WTC11 (cell line): ENCODE measurements around the gene U2AF2. TPM values are rescaled to one million over a fixed set of nuclear protein-coding genes. Genes with fewer than 3 reads are reported as not detected.

Experiments
- ATAC-seq: fragments of 200-7000 bp; cut with Tn5 transposase; 2 replicates; pipeline ENCODE4 v1.10.0; 2021; ENCODE audit warnings: mild to moderate bottlenecking, moderate library complexity
- CTCF ChIA-PET: fragments of 300-600 bp; sonication (Branson Sonifier 250); formaldehyde crosslinking; loops from one replicate; lab custom pipeline; 2021; ENCODE audit warnings: antibody characterized with exemption; lab: Charles Lee
- POLR2A ChIA-PET: fragments of 350-600 bp; sonication (Branson Sonifier 250); formaldehyde crosslinking; loops from one replicate; lab custom pipeline; 2021; ENCODE audit warnings: antibody characterized with exemption; lab: Charles Lee
- DNase-seq: peaks from one replicate; pipeline ENCODE4 v3.0.0; 2021; ENCODE audit warnings: low spot score
- H3K27ac Mint-ChIP-seq: 2 replicates; pipeline ENCODE4 v1.8.0; 2021; ENCODE audit warnings: mixed read lengths
- H3K27me3 Mint-ChIP-seq: 2 replicates; pipeline ENCODE4 v1.8.0; 2021; ENCODE audit warnings: low read depth, mild to moderate bottlenecking, moderate library complexity, mixed read lengths
- H3K36me3 Mint-ChIP-seq: 2 replicates; pipeline ENCODE4 v1.8.0; 2021; ENCODE audit warnings: mixed read lengths
- H3K4me1 Mint-ChIP-seq: 2 replicates; pipeline ENCODE4 v1.8.0; 2022; ENCODE audit warnings: mixed read lengths
- H3K4me3 Mint-ChIP-seq: 2 replicates; pipeline ENCODE4 v1.8.0; 2021; ENCODE audit warnings: mild to moderate bottlenecking, moderate library complexity, mixed read lengths
- H3K9me3 Mint-ChIP-seq: 2 replicates; pipeline ENCODE4 v1.8.0; 2021; ENCODE audit warnings: mixed read lengths
- ELF4 ChIP-seq: sonication (generic); formaldehyde crosslinking; IDR thresholded peaks from 2 replicates; pipeline ENCODE4 v1.8.1; 2022; ENCODE audit warnings: low read depth, mild to moderate bottlenecking, moderate library complexity, missing genetic modification reagents
- ETV6 ChIP-seq: sonication (generic); formaldehyde crosslinking; IDR thresholded peaks from 2 replicates; pipeline ENCODE4 v1.8.1; 2022; ENCODE audit warnings: mild to moderate bottlenecking, missing genetic modification reagents
- FOXP1 ChIP-seq: sonication (generic); formaldehyde crosslinking; IDR thresholded peaks from 2 replicates; pipeline ENCODE4 v1.8.0; 2022; ENCODE audit warnings: missing genetic modification reagents, mild to moderate bottlenecking, moderate library complexity, borderline replicate concordance
- IRF2 ChIP-seq: sonication (generic); formaldehyde crosslinking; IDR thresholded peaks from 2 replicates; pipeline ENCODE4 v1.8.0; 2022; ENCODE audit warnings: low read depth, missing genetic modification reagents, borderline replicate concordance
- SMAD4 ChIP-seq: sonication (generic); formaldehyde crosslinking; IDR thresholded peaks from 2 replicates; pipeline ENCODE4 v1.8.0; 2022; ENCODE audit warnings: mild to moderate bottlenecking, missing genetic modification reagents
- ZNF219 ChIP-seq: sonication (generic); formaldehyde crosslinking; IDR thresholded peaks from 2 replicates; pipeline ENCODE4 v1.8.0; 2023; ENCODE audit warnings: missing genetic modification reagents, mild to moderate bottlenecking, borderline replicate concordance
- total RNA-seq: library from RNA; stranded (reverse); gene quantifications from 3 replicates; pipeline ENCODE4 v1.2.3, GENCODE V29; 2021
- TF ChIP-seq, protein P1 (sequence below): sonication (generic); formaldehyde crosslinking; IDR thresholded peaks from 2 replicates; pipeline ENCODE4 v1.8.0; 2022; ENCODE audit warnings: mild to moderate bottlenecking, missing genetic modification reagents
- TF ChIP-seq, protein P2 (sequence below): sonication (generic); formaldehyde crosslinking; IDR thresholded peaks from 2 replicates; pipeline ENCODE4 v1.8.0; 2022; ENCODE audit warnings: mild to moderate bottlenecking, missing genetic modification reagents
- TF ChIP-seq, protein P3 (sequence below): fragments of 250-450 bp; sonication (Bioruptor Pico); IDR thresholded peaks from 2 replicates; pipeline ENCODE4 v1.9.0; 2021; ENCODE audit warnings: mild to moderate bottlenecking
- TF ChIP-seq, protein P4 (sequence below): sonication (generic); formaldehyde crosslinking; IDR thresholded peaks from 2 replicates; pipeline ENCODE4 v1.8.1; 2022; ENCODE audit warnings: mild to moderate bottlenecking, missing genetic modification reagents, moderate library complexity, borderline replicate concordance
- TF ChIP-seq, protein P5 (sequence below): sonication (generic); formaldehyde crosslinking; IDR thresholded peaks from 2 replicates; pipeline ENCODE4 v1.8.0; 2022; ENCODE audit warnings: mild to moderate bottlenecking, missing genetic modification reagents
- TF ChIP-seq, protein P6 (sequence below): sonication (generic); formaldehyde crosslinking; IDR thresholded peaks from 2 replicates; pipeline ENCODE4 v1.8.0; 2023; ENCODE audit warnings: mild to moderate bottlenecking, missing genetic modification reagents

U2AF2 gene
- total RNA-seq, 1 experiment from 2014 or later, result 302 TPM

DNA sequence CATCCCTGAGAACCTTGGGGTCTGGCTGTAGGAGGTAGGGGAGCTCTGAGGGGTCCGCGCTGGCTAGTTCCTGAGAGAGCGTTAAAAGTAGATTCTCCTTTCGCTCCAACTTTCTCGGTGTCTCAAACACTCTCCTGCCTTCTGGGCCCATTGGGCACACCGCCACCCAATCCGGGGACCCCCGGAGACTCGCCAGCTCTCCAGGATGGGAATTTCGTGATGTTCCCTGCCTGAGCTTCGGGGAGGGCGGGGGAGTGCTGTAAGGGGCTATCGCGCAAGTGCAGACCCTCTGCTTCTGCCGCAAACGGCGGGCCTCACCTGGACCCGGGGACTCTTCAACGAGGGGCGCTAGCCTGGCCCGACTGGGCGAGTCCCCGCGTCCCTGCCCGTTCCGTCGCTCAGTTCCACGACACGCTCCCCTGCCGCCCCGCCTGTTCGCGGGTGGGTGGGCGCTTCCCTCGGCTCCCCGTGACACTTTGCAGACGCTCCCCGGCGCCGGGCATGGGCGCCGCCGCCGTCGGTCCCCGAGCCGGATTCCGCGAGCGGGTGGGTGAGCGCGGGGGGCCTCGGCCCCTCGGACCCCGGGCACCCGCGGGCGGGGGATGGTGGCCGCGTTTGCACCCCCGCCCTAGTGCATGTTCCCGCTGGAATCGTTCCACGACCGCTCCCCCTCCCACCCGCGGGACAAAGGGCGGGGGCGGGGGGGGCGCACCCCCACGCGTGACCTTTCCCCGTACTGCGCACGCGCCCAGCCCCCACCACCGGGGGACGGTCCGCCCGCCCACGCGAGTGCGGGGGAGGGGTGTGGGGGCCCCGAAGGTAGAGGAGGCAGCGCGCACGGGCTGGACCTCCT is 6.9 kb upstream of the U2AF2 start, which contains the start of gene CCDC106 (continued):
- peak; percentile 80 for TF ChIP-seq ETV6
- 0 out of 2 replicates have a peak, but pooled peaks have one; percentile 59 for TF ChIP-seq ELF4 (CRISPR knock-in tag)
- TF ChIP-seq, protein P1, sequence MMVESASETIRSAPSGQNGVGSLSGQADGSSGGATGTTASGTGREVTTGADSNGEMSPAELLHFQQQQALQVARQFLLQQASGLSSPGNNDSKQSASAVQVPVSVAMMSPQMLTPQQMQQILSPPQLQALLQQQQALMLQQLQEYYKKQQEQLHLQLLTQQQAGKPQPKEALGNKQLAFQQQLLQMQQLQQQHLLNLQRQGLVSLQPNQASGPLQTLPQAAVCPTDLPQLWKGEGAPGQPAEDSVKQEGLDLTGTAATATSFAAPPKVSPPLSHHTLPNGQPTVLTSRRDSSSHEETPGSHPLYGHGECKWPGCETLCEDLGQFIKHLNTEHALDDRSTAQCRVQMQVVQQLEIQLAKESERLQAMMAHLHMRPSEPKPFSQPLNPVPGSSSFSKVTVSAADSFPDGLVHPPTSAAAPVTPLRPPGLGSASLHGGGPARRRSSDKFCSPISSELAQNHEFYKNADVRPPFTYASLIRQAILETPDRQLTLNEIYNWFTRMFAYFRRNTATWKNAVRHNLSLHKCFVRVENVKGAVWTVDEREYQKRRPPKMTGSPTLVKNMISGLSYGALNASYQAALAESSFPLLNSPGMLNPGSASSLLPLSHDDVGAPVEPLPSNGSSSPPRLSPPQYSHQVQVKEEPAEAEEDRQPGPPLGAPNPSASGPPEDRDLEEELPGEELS (CRISPR knock-in tag), result peak; percentile 87
- TF ChIP-seq, protein P2, sequence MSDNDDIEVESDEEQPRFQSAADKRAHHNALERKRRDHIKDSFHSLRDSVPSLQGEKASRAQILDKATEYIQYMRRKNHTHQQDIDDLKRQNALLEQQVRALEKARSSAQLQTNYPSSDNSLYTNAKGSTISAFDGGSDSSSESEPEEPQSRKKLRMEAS (CRISPR knock-in tag), result peak; percentile 64; the same call in 1 of the 2 replicates
- TF ChIP-seq, protein P3, sequence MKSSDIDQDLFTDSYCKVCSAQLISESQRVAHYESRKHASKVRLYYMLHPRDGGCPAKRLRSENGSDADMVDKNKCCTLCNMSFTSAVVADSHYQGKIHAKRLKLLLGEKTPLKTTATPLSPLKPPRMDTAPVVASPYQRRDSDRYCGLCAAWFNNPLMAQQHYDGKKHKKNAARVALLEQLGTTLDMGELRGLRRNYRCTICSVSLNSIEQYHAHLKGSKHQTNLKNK, result no peak
- TF ChIP-seq, protein P4, sequence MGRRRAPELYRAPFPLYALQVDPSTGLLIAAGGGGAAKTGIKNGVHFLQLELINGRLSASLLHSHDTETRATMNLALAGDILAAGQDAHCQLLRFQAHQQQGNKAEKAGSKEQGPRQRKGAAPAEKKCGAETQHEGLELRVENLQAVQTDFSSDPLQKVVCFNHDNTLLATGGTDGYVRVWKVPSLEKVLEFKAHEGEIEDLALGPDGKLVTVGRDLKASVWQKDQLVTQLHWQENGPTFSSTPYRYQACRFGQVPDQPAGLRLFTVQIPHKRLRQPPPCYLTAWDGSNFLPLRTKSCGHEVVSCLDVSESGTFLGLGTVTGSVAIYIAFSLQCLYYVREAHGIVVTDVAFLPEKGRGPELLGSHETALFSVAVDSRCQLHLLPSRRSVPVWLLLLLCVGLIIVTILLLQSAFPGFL, result 0 out of 2 replicates have a peak, but pooled peaks have one; percentile 14
- TF ChIP-seq, protein P5, sequence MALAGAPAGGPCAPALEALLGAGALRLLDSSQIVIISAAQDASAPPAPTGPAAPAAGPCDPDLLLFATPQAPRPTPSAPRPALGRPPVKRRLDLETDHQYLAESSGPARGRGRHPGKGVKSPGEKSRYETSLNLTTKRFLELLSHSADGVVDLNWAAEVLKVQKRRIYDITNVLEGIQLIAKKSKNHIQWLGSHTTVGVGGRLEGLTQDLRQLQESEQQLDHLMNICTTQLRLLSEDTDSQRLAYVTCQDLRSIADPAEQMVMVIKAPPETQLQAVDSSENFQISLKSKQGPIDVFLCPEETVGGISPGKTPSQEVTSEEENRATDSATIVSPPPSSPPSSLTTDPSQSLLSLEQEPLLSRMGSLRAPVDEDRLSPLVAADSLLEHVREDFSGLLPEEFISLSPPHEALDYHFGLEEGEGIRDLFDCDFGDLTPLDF, result no peak
- 0 out of 2 replicates have a peak, but pooled peaks have one; percentile 41 for TF ChIP-seq SMAD4
- 0 out of 2 replicates have a peak, but pooled peaks have one; percentile 12 for TF ChIP-seq FOXP1 (CRISPR knock-in tag)
- 0 out of 2 replicates have a peak, but pooled peaks have one; percentile 19 for TF ChIP-seq ZNF219 (CRISPR knock-in tag)
- TF ChIP-seq, all 79 proteins: peak for 19

DNA sequence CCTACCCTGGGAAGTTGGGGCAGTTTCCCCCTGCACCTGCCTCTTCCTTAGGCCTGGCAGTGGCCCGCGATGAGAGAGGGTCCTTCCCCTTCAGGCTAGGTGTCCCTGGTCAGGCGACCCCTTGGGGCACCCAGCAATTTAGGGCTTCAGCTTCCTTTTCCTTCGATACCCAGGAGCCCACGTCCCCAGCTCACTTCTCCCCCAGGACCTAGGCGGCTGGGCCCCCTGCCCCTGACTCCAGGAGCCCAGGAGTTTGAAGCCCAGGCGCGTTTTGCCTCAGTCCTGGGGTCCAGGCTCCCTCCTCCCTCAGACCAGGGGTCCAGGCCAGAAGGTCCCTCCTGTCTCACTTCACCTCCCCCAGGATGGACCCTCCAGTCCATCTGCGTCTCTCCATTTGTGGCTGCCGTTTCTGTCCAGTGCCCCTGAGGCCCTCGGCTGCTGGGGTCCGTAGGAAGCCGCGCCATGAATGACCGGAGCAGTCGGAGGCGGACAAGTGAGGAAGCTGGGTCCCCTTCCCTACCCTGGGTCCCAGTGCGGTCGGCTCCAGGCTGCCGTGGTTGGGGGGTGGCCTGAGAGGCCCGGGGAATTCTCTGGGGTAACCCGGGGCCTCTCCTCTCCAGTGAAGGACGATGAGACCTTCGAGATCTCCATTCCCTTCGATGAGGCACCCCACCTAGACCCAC is 6.1 kb upstream of the U2AF2 start:
- Mint-ChIP-seq H3K9me3 (no peaks in the 10 kb centered on the region), H3K27me3 (no peaks in the 10 kb centered on the region), H3K4me1 (peaks cover 21% of the 10 kb centered on the region), H3K27ac (no peak overlapping the region), H3K36me3 (peaks cover 16% of the 10 kb centered on the region), H3K4me3 (peak overlapping the region; percentile 78)
- ChIA-PET POLR2A (no interaction called here), CTCF (interaction anchor here (0.9 to 4.6 kb wide), 5 partner anchors 16 to 195 kb away, joined by 3 to 25 read pairs (median 7); partner anchors contain the start of gene ZNF865)
- no peak for DNase-seq
- TF ChIP-seq, protein P3, result no peak
- no peak for TF ChIP-seq IRF2 (CRISPR knock-in tag)
- TF ChIP-seq, protein P6, sequence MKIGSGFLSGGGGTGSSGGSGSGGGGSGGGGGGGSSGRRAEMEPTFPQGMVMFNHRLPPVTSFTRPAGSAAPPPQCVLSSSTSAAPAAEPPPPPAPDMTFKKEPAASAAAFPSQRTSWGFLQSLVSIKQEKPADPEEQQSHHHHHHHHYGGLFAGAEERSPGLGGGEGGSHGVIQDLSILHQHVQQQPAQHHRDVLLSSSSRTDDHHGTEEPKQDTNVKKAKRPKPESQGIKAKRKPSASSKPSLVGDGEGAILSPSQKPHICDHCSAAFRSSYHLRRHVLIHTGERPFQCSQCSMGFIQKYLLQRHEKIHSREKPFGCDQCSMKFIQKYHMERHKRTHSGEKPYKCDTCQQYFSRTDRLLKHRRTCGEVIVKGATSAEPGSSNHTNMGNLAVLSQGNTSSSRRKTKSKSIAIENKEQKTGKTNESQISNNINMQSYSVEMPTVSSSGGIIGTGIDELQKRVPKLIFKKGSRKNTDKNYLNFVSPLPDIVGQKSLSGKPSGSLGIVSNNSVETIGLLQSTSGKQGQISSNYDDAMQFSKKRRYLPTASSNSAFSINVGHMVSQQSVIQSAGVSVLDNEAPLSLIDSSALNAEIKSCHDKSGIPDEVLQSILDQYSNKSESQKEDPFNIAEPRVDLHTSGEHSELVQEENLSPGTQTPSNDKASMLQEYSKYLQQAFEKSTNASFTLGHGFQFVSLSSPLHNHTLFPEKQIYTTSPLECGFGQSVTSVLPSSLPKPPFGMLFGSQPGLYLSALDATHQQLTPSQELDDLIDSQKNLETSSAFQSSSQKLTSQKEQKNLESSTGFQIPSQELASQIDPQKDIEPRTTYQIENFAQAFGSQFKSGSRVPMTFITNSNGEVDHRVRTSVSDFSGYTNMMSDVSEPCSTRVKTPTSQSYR, result no peak
- ATAC-seq, result peak; percentile 5; the same call in 1 of the 2 replicates
